Measurements from ENCODE around the gene KIF23.

DNA sequence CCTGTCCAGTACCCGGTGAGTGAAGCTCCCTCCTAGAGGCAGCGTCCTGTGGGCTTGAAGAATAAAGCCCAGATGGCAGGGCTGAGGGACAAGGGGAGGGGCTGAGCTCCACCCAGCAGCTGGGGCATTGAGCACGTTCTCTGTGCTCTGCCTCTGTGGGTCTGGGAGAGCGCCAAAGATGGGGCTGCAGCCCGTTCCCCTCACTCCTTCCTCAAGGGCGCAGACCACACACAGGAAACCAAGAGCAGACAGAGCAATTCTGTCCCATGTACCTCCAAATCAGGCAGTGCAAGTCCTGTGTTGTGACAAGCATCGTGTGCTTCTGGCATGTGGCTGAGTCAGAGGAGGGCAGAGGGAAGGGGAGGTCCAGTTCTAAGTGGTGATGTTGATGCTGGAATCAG lies 15.7 kb upstream of the KIF23 start:
- TF ChIP-seq CTCF (IDR thresholded peaks at IDR 0.05; ENCODE audit: insufficient read depth, low read length, poor library complexity, severe bottlenecking) = no peak
- no peak for TF ChIP-seq EZH2phosphoT487 (conservative IDR thresholded peaks at IDR 0.05; ENCODE audit: low read length)

Measured in SU-DHL-6 (cell line).